MV-4-11 (cell line): Measurements from ENCODE around the gene ANKRD34A.
"Not testable (repeated sequence)": the region's sequence is repeated elsewhere in the genome, so short reads cannot be mapped to it uniquely, and the experiment has no call there.

Experiments
- DNase-seq: peaks from one replicate; lab custom pipeline; 2025; lab: John Stamatoyannopoulos, UW

The ANKRD34A gene

GRCh38 chr1:145942871-145943270 lies 21.5 kb downstream of the ANKRD34A start:
- no peak for DNase-seq

GRCh38 chr1:145942405-145942804 lies 22.0 kb downstream of the ANKRD34A start:
- no peak for DNase-seq

- no peak for DNase-seq
These were observed 26.9 kb downstream of the ANKRD34A start for GRCh38 chr1:145937436-145937835.

- no peak for DNase-seq
These were observed 28.1 kb downstream of the ANKRD34A start for GRCh38 chr1:145936247-145936646.

- DNase-seq = no peak
These were observed 28.7 kb downstream of the ANKRD34A start for GRCh38 chr1:145935708-145936107.

DNA sequence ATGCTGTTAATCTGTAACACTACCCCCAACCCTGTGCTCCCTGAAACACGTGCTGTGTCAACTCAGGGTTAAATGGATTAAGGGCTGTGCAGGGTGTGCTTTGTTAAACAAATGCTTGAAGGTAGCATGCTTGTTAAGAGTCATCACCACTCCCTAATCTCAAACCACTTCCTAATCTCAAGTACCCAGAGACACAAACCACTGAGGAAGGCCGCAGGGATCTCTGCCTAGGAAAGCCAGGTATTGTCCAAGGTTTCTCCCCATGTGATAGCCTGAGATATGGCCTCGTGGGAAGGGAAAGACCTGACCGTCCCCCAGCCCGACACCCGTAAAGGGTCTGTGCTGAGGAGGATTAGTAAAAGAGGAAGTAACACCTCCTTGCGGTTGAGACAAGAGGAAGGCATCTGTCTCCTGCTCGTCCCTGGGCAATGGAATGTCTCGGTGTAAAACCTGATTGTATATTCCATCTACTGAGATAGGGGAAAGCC lies 31.8 kb downstream of the ANKRD34A start:
- DNase-seq = peak; percentile 77

- no peak for DNase-seq
These were observed 36.3 kb downstream of the ANKRD34A start for GRCh38 chr1:145927916-145928643.

- peak; percentile 98 for DNase-seq
These were observed 37.1 kb downstream of the ANKRD34A start, which contains the start of gene RBM8A for GRCh38 chr1:145927063-145927886. Gene RBM8A, minus strand, starts transcription at chr1:145927484. Its CDS starts 58 bp downstream, at chr1:145927426.

DNA sequence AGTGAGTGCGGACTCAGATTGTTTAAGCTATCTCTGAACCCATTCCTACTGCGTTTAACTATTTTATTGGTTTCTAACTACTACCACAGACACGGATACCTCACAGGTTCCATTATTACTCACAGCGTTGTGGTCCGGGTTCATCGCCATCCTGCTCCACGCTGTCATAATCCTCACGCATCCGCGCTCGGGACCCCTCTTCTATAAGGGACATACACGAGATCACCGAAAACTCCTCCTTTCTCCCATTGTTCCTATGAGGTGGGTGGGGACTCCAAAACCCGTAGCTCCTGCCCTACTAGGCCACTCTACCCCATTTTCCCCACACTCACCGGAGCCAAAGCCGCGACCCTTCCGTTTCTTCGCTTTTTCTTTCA lies 37.7 kb downstream of the ANKRD34A start:
- DNase-seq = no peak

GRCh38 chr1:145922266-145922665 lies 42.1 kb downstream of the ANKRD34A start:
- DNase-seq = peak; percentile 39

- not testable (repeated sequence) for DNase-seq
These were observed 44.1 kb downstream of the ANKRD34A start for GRCh38 chr1:145920297-145920696.

DNA sequence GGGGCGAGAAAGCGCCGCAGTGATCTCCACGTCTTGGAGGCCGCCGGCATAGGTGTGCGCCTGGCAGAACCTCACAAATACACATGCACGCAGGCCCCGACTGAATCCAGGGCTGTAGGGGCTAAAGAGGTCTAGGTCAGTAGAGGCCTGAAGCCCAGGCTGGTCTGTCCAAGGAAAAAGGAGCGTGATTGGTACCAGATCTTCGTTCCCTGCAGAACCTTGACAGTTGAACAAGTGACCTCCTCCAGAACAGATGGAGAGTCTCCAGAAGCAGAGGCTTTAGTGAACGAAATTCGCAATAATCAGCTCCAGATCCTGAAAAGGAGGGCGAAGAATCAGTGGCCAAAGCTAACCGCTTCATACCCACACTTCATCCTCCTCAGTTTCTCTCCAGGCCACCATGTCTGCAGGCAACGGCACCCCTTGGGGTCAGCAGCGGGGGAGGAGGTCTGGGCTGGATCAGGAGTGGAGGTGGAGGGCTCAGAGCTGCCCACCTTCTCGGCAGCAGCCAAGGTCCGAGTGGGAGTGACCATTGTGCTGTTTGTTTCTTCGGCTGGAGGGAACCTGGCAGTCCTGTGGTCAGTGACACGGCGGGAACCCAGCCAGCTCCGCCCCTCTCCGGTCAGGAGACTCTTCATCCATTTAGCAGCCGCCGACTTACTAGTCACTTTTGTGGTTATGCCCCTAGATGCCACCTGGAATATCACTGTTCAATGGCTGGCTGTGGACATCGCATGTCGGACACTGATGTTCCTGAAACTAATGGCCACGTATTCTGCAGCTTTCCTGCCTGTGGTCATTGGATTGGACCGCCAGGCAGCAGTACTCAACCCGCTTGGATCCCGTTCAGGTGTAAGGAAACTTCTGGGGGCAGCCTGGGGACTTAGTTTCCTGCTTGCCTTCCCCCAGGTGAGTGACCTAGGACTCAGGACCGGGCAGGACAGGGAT lies 45.1 kb downstream of the ANKRD34A start:
- peak; percentile 32 for DNase-seq

GRCh38 chr1:145918144-145918991 lies 46.0 kb downstream of the ANKRD34A start, which contains the start of gene PEX11B:
Gene PEX11B, minus strand, starts transcription at chr1:145918717. Its CDS starts 29 bp downstream, at chr1:145918688.
- DNase-seq = peak; percentile 92

DNA sequence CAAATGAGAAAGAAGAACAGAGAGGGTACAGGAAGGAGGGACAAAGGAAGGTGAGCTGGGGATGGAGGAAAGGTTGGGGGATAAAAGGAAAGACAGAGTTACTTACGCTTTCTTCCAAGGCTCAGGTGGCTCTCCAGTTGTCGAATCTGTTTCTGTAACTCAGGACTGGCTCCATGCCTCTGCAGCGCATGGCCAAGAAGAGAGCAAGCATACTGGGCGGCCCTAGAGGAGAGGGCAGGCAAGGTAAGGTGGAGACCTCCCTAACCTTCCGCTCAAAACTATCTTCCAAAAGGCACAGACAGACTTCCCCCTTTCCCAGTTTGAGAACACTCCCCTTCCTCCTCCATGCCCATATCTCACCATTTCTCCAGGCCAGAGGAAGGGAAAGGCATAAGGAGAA lies 46.8 kb downstream of the ANKRD34A start:
- no peak for DNase-seq

GRCh38 chr1:145916745-145917144 lies 47.6 kb downstream of the ANKRD34A start:
- DNase-seq = no peak

DNA sequence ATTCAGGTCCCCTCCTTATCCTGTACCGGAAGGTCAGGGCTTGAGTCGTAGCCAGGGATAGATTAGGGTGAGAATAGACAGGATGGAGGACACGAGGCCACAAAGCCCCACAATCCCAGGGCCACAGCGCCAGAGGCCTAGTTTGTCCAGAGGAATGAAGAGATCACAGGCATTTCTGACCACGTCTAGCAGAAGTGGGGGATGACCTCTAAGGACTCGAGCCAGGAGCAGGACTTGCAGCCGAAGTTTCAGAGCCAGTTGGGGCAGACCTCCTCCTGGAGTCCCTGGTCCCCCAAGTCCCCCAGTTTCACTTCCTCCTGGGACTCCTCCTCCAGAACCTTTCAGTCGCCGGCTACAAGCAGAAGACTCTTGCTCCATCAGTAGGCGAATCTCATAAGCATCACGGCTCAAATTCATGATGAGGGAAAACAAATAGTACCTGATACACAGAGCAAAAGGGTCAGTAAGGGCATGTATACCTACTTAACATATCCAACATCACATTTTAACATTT lies 52.2 kb downstream of the ANKRD34A start:
- DNase-seq = peak; percentile 55
